MM.1S (cell line): ENCODE data around the gene HMHB1.

Source experiments
- CTCF ChIP-seq: fragments of 300-600 bp; sonication (generic); IDR thresholded peaks from 2 replicates; pipeline ENCODE4 v1.5.1; 2016; ENCODE audit warnings: antibody characterized with exemption, low read length, mixed read lengths
- EZH2 ChIP-seq: fragments of 300-600 bp; sonication (generic); optimal IDR thresholded peaks from 2 replicates; pipeline ENCODE3; 2017; ENCODE audit warnings: low read depth, mild to moderate bottlenecking, antibody characterized with exemption, low read length, mixed read lengths
- EZH2phosphoT487 ChIP-seq: fragments of 300-600 bp; sonication (generic); IDR thresholded peaks from 2 replicates; pipeline ENCODE4 v1.6.1; 2018; ENCODE audit warnings: antibody characterized with exemption, low read length

- no peak for TF ChIP-seq CTCF
- TF ChIP-seq EZH2 = no peak
- TF ChIP-seq EZH2phosphoT487 = no peak
Observed at GRCh38 chr5:143788401-143788800, 23.6 kb upstream of the HMHB1 start.
